GM12875 (cell line): ENCODE measurements around the gene PCGF3.

Experiments used
- H3K4me3 ChIP-seq: one replicate; pipeline ENCODE4 v1.5.1; 2011; ENCODE audit warnings: low read depth, low read length, control low read depth
- CTCF ChIP-seq: IDR thresholded peaks from 2 replicates; pipeline ENCODE4 v1.5.1; 2011; ENCODE audit warnings: low read depth, mild to moderate bottlenecking, control low read depth, inconsistent platforms, low read length, moderate library complexity, borderline replicate concordance; ENCODE audit not compliant: insufficient read depth

Gene PCGF3

GRCh38 chr4:819401-820229 lies 114.0 kb downstream of the PCGF3 start:
- no peak for TF ChIP-seq CTCF
- no peak overlapping the region for H3K4me3 ChIP-seq
